HEK293T (cell line): ENCODE results near the gene PPIA.
"Not testable (repeated sequence)": the region's sequence is repeated elsewhere in the genome, so short reads cannot be mapped to it uniquely, and the experiment has no call there.

Experiments used
- CTCF ChIA-PET: fragments of 350-600 bp; formaldehyde crosslinking; extraction: SDS; loops from one replicate; lab custom pipeline; 2021; ENCODE audit warnings: antibody characterized with exemption, inconsistent platforms; lab: Yijun Ruan, JAX
- POLR2A ChIA-PET: fragments of 350-600 bp; formaldehyde crosslinking; extraction: SDS; loops from one replicate; lab custom pipeline; 2020; ENCODE audit warnings: antibody characterized with exemption, inconsistent platforms; lab: Yijun Ruan, JAX
- DNase-seq: peaks from one replicate; pipeline ENCODE4 v3.0.0; 2012; ENCODE audit warnings: mixed read lengths; ENCODE audit errors: extremely low spot score
- ARNT ChIP-seq: fragments of 450-650 bp; IDR thresholded peaks from 2 replicates; pipeline ENCODE4 v1.6.1; 2017; ENCODE audit warnings: mild to moderate bottlenecking
- BHLHE40 ChIP-seq: fragments of 450-650 bp; IDR thresholded peaks from 2 replicates; pipeline ENCODE4 v1.6.1; 2016; ENCODE audit warnings: mild to moderate bottlenecking, moderate library complexity, borderline replicate concordance
- CTBP1 ChIP-seq: fragments of 450-650 bp; IDR thresholded peaks from 2 replicates; pipeline ENCODE4 v1.6.1; 2016; ENCODE audit warnings: borderline replicate concordance
- ELF4 ChIP-seq: fragments of 450-650 bp; IDR thresholded peaks from 2 replicates; pipeline ENCODE4 v1.6.1; 2017; ENCODE audit warnings: antibody characterized with exemption
- FOXA1 ChIP-seq: fragments of 450-650 bp; IDR thresholded peaks from 2 replicates; pipeline ENCODE4 v1.6.1; 2016; ENCODE audit warnings: mild to moderate bottlenecking
- FOXK2 ChIP-seq: fragments of 450-650 bp; IDR thresholded peaks from 2 replicates; pipeline ENCODE4 v1.6.1; 2016; ENCODE audit warnings: mild to moderate bottlenecking
- FOXM1 ChIP-seq: fragments of 450-650 bp; IDR thresholded peaks from 2 replicates; pipeline ENCODE4 v1.6.1; 2017; ENCODE audit warnings: mild to moderate bottlenecking, borderline replicate concordance
- HDGF ChIP-seq: fragments of 450-650 bp; IDR thresholded peaks from 2 replicates; pipeline ENCODE4 v1.6.1; 2017; ENCODE audit warnings: antibody characterized with exemption, borderline replicate concordance
- L3MBTL2 ChIP-seq: fragments of 450-650 bp; conservative IDR thresholded peaks from 2 replicates; pipeline ENCODE4 v1.6.1; 2016; ENCODE audit warnings: mild to moderate bottlenecking
- LEF1 ChIP-seq: fragments of 450-650 bp; IDR thresholded peaks from 2 replicates; pipeline ENCODE4 v1.6.1; 2017; ENCODE audit warnings: mild to moderate bottlenecking, borderline replicate concordance
- NFRKB ChIP-seq: fragments of 450-650 bp; IDR thresholded peaks from 2 replicates; pipeline ENCODE4 v1.6.1; 2016; ENCODE audit warnings: mild to moderate bottlenecking, moderate library complexity
- SP1 ChIP-seq: fragments of 450-650 bp; IDR thresholded peaks from 2 replicates; pipeline ENCODE4 v1.6.1; 2017
- SUZ12 ChIP-seq: fragments of 450-650 bp; IDR thresholded peaks from 2 replicates; pipeline ENCODE4 v1.6.1; 2016; ENCODE audit warnings: mild to moderate bottlenecking
- TARDBP ChIP-seq: fragments of 450-650 bp; IDR thresholded peaks from 2 replicates; pipeline ENCODE4 v1.6.1; 2016
- ZNF384 ChIP-seq: fragments of 450-650 bp; IDR thresholded peaks from 2 replicates; pipeline ENCODE4 v1.6.1; 2016
- TF ChIP-seq, protein P1 (sequence below): fragments of 450-650 bp; IDR thresholded peaks from 2 replicates; pipeline ENCODE4 v1.6.1; 2016

The PPIA gene

DNA sequence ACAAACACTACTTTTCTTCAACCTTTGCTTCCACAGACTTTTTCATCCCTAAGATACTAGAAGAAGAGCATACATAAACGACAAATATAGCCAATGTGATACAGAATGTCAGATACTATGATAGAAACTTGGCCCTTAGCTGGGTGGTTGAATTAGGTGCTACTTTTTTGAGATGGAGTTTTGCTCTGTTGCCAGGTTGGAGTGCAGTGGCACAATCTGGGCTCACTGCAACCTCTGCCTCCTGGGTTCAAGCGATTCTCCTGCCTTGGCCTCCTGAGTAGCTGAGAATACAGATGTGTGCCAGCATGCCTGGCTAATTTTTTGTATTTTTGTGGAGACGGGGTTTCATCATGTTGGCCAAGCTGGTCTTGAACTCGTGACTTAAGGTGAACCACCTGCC is 3.5 kb downstream of the PPIA start:
- CTCF ChIA-PET = no interaction called here
- no peak for DNase-seq
- POLR2A ChIA-PET = no interaction called here
- TF ChIP-seq BHLHE40 = no peak
- TF ChIP-seq ELF4 = no peak
- TF ChIP-seq, protein P1, sequence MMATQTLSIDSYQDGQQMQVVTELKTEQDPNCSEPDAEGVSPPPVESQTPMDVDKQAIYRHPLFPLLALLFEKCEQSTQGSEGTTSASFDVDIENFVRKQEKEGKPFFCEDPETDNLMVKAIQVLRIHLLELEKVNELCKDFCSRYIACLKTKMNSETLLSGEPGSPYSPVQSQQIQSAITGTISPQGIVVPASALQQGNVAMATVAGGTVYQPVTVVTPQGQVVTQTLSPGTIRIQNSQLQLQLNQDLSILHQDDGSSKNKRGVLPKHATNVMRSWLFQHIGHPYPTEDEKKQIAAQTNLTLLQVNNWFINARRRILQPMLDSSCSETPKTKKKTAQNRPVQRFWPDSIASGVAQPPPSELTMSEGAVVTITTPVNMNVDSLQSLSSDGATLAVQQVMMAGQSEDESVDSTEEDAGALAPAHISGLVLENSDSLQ = no peak
- TF ChIP-seq FOXM1 = no peak
- no peak for TF ChIP-seq ARNT
- TF ChIP-seq HDGF = no peak
- no peak for TF ChIP-seq LEF1

DNA sequence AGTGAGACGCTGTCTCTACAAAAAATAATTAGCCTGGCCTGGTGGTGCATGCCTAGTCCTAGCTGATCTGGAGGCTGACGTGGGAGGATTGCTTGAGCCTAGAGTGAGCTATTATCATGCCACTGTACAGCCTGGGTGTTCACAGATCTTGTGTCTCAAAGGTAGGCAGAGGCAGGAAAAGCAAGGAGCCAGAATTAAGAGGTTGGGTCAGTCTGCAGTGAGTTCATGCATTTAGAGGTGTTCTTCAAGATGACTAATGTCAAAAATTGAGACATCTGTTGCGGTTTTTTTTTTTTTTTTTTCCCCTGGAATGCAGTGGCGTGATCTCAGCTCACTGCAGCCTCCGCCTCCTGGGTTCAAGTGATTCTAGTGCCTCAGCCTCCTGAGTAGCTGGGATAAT is 5.4 kb downstream of the PPIA start:
- DNase-seq = no peak
- ChIA-PET POLR2A (no interaction called here), CTCF (no interaction called here)
- no peak for TF ChIP-seq SP1
- TF ChIP-seq BHLHE40 = no peak
- TF ChIP-seq TARDBP = no peak
- TF ChIP-seq FOXK2 = no peak
- no peak for TF ChIP-seq L3MBTL2
- no peak for TF ChIP-seq ELF4
- TF ChIP-seq HDGF = no peak

DNA sequence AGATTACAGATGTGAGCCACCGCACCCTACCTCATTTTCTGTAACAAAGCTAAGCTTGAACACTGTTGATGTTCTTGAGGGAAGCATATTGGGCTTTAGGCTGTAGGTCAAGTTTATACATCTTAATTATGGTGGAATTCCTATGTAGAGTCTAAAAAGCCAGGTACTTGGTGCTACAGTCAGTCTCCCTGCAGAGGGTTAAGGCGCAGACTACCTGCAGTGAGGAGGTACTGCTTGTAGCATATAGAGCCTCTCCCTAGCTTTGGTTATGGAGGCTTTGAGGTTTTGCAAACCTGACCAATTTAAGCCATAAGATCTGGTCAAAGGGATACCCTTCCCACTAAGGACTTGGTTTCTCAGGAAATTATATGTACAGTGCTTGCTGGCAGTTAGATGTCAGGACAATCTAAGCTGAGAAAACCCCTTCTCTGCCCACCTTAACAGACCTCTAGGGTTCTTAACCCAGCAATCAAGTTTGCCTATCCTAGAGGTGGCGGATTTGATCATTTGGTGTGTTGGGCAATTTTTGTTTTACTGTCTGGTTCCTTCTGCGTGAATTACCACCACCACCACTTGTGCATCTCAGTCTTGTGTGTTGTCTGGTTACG is 6.0 kb downstream of the PPIA start:
- POLR2A ChIA-PET = no interaction called here
- TF ChIP-seq FOXA1 = no peak
- TF ChIP-seq ARNT = no peak
- TF ChIP-seq TARDBP = no peak
- no peak for TF ChIP-seq L3MBTL2
- no peak for TF ChIP-seq ZNF384
- no peak for TF ChIP-seq ELF4
- TF ChIP-seq FOXM1 = no peak
- TF ChIP-seq, protein P1 = no peak
- no peak for TF ChIP-seq SP1
- TF ChIP-seq CTBP1 = no peak
- no peak for TF ChIP-seq BHLHE40
- no peak for TF ChIP-seq HDGF
- TF ChIP-seq LEF1 = no peak
- no peak for TF ChIP-seq NFRKB
- no peak for TF ChIP-seq FOXK2
- TF ChIP-seq SUZ12 = no peak

DNA sequence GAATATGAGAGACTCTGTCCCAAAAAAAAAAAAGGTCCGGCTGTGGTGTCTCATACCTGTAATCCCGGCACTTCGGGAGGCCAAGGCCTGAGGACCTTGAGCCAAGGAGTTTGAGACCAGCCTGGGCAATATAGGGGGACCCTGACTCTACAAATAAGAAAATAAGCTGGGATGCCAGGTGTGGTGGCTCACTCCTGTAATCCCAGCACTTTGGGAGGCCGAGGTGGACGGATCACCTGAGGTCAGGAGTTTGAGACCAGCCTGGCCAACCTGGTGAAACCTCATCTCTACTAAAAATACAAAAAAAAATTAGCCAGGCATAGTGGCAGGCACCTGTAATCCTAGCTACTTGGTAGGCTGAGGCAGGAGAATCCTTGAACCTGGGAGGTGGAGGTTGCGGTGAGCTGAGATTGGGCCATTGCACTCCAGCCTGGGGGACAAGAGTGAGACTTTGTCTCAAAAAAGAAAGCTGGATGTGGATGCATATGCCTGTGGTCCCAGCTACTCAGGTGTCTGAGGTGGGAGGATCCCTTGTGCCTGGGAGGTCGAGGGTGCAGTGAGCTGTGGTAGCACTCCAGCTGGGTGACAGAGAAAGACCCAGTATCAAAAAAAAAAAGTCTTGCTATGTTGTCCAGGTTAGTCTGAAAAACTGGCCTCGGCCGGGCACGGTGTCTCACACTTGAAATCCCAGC is 7.5 kb downstream of the PPIA start:
- POLR2A ChIA-PET = interaction anchor here (0.7 to 3.5 kb wide), 3 partner anchors 15 to 117 kb away, joined by 3 to 26 read pairs (median 6); partner anchors contain the start of gene H2AZ2
- 0 out of 2 replicates have a peak, but pooled peaks have one; percentile 13 for TF ChIP-seq ELF4
- CTCF ChIA-PET, DNase-seq: not testable (repeated sequence)

More for the DNA sequence above, 6.0 kb downstream of the PPIA start:
- DNase-seq = no peak
- CTCF ChIA-PET = no interaction called here

DNA sequence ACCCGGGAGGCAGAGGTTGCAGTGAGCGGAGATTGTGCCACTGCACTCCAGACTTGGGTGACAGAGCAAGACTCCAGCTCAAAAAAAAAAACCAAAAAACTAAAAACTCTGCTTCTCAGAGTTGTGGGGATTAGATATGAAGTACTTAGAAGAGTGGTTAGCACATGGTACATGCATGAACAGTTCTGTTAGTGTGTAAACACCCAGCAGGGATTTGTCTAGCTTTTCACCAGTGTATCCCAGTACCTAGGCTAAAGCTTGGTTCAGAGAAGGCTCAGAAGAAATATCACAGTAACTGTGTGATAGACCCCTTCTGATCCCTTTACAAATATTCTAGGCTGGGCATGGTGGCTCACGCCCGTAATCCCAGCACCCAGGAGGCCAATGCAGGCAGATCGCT is 9.5 kb downstream of the PPIA start:
- CTCF ChIA-PET = no interaction called here
- TF ChIP-seq, protein P1 = no peak
- TF ChIP-seq NFRKB = no peak
- TF ChIP-seq SP1 = no peak
- TF ChIP-seq L3MBTL2 = no peak
- TF ChIP-seq LEF1 = no peak
- no peak for DNase-seq
- POLR2A ChIA-PET = interaction anchor here (1.4 to 3.5 kb wide), 3 partner anchors 9 to 42 kb away, joined by 5 to 26 read pairs (median 6); partner anchors contain the start of gene H2AZ2

DNA sequence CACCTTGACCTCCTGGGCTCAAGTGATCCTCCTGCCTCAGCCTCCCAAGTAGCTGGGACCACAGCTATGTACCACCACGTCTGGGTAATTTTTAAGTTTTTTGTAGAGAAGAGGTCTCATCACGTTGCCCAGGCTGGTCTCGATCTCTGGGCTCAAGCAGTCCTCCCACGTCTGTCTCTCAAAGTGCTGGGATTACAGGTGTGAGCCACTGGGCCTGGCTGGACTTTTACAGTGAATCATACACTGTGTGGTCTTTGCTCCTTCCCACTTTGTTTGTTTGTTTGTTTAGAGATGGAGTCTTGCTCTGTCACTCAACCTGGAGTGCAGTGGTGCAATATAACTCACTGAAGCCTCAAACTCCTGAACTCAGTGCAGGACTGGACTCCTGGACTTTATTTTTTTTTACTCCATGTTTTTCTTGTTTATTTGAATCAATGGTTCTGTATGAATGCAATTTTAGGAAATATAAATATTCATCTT is 12.5 kb downstream of the PPIA start:
- POLR2A ChIA-PET = no interaction called here
- TF ChIP-seq TARDBP = no peak
- TF ChIP-seq, protein P1 = peak; percentile 60
- CTCF ChIA-PET = no interaction called here
- DNase-seq = no peak
